Measurements from ENCODE around the gene ATP8A2.
"Not testable (repeated sequence)": the region's sequence is repeated elsewhere in the genome, so short reads cannot be mapped to it uniquely, and the experiment has no call there.

The ATP8A2 gene

GRCh38 chr13:25939961-25940687 lies 568.4 kb downstream of the ATP8A2 start:
- DNase-seq = no peak

DNA sequence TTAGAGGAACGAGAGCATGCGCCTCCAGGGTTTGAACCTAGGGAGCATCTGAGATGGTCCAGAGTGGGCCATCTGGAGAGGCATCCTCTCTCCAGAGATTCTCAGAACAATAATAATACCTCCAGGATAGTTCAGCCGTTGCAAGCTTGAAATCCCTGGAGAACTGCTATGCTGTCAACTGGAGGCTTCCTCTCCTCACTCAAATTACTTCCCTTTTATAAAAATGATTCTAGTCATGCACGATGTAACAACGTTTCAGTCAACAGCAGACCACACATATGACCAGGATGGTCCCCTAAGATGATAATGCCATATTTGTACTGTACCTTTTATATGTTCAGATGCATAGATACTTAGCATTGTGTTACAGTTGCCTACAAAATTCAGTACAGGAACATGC lies 571.3 kb downstream of the ATP8A2 start:
- no peak for DNase-seq

DNA sequence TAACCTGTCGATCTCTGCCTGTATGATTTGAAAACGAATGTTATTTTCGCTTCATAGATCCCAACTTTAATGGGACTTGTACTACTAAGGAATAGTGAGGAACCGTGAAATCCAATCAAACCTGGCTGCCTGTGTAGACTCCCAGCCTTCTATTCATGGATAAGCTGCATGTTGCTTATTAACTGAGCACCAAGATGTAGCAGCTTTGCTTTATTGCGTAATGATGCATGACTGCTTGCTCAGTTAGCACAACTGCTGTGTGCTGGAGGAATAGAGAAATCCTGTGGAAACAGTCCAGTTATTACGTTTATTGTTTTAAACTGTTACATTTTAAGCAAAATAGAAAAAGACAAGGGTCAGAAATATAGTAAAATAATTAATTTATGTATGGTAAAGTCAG lies 571.9 kb downstream of the ATP8A2 start:
- DNase-seq = no peak

DNA sequence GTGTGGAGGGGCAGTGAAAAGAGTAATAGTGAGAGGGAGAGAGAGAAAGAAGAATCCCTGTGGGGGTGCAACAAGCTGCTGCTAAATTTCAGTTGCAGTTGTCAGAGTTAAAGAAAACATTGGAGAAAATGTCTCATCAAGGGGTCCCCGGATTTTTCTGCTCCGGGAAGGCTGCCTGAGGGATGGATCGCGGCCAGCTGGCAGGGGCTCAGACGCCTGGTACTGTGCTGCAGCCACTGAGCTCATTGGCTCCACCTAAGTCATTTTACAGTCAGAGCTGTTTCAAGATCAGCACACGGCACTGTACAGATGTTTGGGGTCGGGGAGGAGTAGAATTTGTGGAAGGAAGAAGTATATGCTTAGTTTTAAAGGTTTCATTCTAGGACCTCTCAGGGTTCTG lies 573.8 kb downstream of the ATP8A2 start:
- no peak for DNase-seq

DNA sequence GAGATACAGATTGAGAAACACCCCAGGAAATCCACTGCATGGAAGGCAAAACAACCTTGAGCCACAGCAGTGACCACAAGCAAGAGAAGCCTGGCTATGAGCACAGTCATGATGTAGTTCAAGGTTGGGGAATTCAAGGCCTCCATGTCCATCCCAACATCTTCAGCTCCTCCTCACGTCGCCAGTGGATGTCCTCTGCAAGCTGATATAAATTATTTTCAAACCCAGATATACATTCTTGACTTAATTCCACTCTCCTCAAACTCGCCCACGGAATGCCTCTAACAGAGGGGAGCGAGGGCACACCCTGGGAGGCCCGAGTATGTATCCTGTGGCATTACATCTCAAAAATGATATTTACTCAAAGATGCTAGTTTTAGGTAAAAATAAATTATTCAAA lies 574.5 kb downstream of the ATP8A2 start:
- no peak for DNase-seq

DNA sequence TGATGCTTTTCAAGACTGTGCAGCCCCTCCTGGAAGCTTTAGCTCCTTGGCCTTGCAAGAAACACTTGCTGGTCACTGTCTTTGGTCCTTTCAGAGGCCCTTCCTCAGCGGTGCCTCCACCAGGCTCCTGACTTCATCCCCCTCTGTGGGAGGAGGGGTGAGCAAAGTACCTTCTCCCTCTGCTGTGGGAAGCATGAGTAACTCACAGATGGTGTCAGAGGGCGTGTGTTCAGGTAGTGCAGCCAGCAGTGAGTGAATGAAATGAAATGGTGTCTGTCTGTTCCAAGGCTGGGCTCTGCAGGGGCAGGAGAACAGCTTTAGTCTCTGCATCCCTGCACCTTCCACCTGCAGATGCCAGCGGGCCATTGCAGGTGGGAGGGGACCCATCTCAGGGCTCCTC lies 577.1 kb downstream of the ATP8A2 start:
- no peak for DNase-seq

DNA sequence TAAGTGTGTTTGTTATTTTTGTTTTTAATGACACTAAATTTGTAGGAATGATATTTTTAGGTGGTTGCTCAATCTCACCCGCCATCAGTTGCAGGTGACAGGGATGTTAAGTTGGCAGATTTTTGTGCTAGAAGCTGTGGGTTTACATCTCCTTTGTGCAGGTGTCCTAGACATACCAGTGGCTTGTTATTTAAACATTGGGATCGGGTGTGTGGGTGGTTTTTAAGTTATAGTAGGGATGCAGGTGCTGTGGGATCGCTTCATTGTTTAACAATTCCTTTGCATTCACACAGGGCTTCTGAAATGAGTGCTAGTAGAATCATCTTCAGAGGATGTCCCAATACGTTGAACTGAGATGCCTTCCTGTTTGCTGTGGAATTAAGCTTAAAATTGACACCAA lies 580.1 kb downstream of the ATP8A2 start:
- no peak for DNase-seq

DNA sequence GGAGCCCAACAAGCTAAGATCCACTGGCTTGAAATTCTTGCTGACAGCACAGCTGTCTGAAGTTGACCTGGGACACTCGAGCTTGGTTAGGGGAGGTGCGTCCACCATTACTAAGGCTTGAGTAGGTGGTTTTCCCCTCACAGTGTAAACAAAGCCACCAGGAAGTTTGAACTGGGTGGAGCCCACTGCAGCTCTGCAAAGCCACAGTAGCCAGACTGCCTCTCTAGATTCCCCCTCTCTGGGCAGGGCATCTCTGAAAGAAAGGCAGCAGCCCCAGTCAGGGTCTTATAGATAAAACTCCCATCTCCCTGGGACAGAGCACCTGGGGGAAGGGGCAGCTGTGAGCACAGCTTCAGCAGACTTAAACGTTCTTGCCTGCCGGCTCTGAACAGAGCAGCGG lies 582.3 kb downstream of the ATP8A2 start:
- DNase-seq = not testable (repeated sequence)

DNA sequence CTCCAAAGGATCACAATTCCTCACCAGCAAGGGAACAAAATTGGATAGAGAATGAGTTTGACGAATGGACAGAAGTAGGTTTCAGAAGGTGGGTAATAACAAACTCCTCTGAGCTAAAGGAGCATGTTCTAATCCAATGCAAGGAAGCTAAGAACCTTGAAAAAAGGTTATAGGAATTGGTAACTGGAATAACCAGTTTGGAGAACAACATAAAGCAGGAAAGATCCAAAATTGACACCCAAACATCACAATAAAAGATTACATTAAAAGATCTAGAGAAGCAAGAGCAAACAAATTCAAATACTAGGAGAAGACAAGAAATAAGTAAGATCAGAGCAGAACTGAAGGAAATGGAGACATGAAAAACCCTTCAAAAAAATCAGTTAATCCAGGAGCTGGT lies 583.2 kb downstream of the ATP8A2 start:
- not testable (repeated sequence) for DNase-seq

DNA sequence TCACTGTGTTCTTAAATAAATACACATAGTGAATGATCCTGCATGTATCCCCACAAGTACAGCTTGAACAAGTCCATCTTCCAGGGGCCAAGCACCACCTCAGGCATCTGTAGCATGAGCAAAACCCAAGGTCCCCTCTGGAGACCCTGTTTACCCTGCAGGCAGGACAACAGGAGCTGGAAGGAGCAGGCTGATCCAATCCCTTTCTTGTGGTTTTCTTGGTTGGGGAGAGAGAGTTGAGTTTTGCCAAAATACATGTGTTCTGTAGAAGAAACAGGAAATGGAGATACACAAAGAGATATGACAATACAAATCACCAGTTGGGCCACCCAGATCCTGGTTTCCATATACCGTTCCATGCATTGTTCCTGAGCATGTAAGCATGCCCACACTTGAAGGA lies 587.2 kb downstream of the ATP8A2 start:
- no peak for DNase-seq

GRCh38 chr13:25961294-25961693 lies 589.5 kb downstream of the ATP8A2 start:
- no peak for DNase-seq

- DNase-seq = no peak
These were observed 591.9 kb downstream of the ATP8A2 start for GRCh38 chr13:25963674-25964073.

- DNase-seq = no peak
These were observed 593.8 kb downstream of the ATP8A2 start for GRCh38 chr13:25965596-25965995.

GRCh38 chr13:25966086-25966485 lies 594.3 kb downstream of the ATP8A2 start:
- no peak for DNase-seq

GRCh38 chr13:25967144-25967543 lies 595.4 kb downstream of the ATP8A2 start:
- no peak for DNase-seq

DNA sequence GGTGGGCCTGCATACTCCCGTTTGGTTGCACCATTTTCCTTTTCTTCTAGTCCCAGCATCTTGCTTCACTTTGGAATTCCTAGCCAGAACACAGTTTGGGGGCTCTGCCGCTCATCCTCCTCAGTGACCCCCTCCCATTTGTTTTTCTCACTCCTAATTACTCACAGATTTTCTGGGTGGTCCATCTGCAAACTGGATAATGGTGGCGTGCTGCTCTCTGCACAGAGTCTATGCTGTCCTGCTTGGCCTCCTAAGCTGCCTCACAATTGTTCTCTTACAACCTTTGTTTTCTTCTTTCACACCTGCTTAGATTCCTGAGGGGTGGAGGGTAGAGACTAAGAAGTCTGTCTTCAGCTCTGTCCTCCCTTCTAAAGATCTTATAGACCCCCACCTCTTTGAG lies 599.3 kb downstream of the ATP8A2 start:
- no peak for DNase-seq

- DNase-seq = no peak
These were observed 599.8 kb downstream of the ATP8A2 start for GRCh38 chr13:25971459-25972145.

DNA sequence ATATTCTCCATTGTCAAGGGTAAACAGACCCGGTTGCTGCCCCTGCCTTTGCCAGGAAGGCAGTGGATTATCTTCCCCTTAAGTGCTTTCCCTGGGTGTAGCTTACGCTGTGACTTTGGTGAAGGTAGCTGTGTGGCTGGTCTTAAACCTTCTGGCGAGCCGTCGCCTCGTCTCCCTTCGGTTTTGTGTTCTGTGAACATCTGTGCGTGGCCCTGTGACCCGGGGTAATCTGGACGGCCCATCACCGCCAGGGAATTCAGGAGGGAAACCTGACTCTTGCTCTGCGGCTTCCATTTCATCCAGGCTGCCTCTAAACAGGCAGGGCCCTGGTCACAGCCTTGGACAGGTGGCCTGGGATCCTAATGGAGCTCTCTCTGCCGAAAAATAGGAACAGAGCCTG lies 601.3 kb downstream of the ATP8A2 start:
- DNase-seq = no peak

- no peak for DNase-seq
These were observed 601.8 kb downstream of the ATP8A2 start for GRCh38 chr13:25973576-25973975.

GRCh38 chr13:25977216-25977615 lies 605.4 kb downstream of the ATP8A2 start:
- DNase-seq = peak; percentile 24

- DNase-seq = no peak
These were observed 605.9 kb downstream of the ATP8A2 start for GRCh38 chr13:25977671-25978070.

GRCh38 chr13:25978961-25979360 lies 607.2 kb downstream of the ATP8A2 start:
- DNase-seq = no peak

DNA sequence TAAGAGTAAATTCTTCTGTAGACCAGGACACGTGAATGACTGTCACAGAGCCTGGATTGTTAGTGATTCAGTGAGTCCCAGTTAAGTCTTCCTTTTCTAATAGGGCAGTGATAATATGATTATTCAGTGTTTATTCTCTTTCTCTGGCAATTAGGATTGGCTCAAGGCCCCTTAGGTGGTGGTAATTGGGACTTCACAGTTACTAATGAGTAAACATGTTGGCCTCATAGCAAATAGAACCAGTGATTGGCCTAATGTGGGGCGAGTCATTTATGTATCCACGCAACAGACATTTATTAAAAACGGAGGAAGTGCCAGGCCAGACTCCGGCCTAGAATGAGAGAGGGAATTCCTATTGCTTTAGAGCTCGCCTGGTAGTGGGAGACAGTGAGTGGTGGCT lies 607.6 kb downstream of the ATP8A2 start:
- DNase-seq = no peak

DNA sequence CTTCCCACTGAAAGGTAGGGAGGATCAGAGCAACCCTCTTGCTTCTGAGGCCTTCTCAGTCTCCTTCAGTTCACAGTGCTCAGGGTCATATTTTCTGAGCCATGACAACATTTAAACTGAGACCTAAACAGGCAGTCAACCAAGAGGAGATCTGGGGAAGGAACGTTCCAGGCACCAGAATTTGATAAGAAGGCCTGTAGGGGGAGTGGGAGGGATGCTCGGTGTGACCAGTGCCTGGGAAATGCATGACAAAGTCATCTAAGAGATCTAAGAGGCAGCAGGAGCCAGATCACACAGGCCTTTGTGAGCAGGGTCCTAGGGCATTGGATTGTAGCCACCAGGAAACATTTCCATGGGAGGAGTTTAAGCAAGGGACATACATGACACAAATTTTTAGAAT lies 608.5 kb downstream of the ATP8A2 start:
- no peak for DNase-seq

- DNase-seq = no peak
These were observed 609.3 kb downstream of the ATP8A2 start for GRCh38 chr13:25981060-25981459.
